NCI-H2171 (cell line): ENCODE measurements around the gene TEAD1.
A peak's percentile ranks its signal among the peaks of the same experiment; 100 is the strongest.

Experiments used
- DNase-seq: peaks from one replicate; lab custom pipeline; 2025; lab: John Stamatoyannopoulos, UW

TEAD1 gene

DNA sequence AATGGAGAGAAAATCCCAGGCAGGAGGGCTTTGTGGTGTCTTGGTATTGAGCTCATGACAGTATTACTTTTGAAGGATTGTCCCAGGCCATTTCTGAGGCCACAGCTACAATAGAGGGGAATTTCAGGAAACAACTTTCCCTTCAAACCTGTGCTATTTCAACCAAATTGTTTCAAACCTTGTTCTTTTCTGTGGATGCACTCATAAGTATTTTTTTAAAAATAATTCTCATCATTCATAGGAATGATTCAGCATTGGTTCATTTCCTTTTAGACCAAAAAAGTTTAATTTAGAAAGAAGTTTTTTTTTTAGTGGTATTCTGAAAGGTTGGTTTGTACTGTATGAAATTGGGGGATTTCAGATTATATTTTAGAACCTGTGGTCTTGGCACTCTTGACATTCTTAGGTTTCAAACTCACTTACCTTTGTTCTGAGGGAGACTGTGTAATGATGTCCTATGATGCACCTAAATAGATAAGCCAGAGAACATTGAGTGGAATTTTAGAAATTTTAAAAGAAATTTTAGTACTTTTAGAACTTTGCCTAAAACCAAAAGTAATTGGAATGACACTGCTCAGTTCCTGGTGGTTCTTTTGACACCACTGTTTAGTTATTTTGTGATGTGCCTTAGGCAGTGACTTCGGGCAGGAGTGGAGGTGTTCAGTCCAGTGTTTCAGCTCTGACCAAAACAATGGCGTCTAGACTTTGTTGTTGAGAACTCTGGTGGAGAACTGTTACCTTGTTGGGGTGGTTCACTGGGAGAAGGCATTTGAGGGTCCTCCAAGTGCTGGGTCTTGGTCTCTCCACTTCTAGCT lies 12.2 kb downstream of the TEAD1 start:
- DNase-seq, result no peak

DNA sequence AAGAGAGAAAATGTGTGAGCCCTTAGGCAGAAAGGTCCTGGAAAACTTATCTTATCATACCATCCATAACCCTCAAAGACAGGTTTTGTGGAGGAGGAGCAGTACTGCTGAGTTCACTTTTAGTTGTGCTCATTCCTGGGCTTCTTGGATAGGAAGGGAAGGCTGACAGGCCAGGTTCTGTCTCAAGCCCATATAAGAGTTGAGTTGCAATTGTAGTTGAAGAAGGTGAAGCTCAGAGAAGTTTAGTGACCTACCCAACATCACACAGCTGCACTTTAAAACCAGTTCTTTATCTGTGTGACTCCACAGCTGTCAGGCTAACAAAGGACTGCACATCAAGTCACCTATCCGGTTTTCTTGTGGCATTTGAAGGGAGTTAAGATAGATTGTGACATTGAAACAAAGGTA lies 13.0 kb downstream of the TEAD1 start:
- no peak for DNase-seq

DNA sequence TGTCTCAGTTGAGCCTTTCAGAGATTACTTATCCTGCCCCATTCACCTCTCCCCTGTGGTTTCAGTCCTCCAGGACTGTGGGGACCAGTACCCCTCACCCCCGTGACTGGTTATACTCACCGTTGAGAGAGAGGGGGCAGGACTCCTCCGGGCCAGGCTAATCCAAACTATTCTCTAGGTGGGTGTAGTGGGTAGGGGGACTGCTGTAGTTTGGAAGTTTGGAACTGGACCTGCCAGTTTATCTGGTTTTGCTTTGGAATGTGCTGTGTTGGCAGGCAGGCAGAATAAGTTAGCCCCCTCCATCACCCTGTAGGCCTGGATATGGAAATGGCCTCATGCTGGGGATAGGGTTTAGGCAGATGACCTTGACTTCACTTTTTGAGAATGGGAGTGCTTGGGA lies 13.5 kb downstream of the TEAD1 start:
- no peak for DNase-seq

DNA sequence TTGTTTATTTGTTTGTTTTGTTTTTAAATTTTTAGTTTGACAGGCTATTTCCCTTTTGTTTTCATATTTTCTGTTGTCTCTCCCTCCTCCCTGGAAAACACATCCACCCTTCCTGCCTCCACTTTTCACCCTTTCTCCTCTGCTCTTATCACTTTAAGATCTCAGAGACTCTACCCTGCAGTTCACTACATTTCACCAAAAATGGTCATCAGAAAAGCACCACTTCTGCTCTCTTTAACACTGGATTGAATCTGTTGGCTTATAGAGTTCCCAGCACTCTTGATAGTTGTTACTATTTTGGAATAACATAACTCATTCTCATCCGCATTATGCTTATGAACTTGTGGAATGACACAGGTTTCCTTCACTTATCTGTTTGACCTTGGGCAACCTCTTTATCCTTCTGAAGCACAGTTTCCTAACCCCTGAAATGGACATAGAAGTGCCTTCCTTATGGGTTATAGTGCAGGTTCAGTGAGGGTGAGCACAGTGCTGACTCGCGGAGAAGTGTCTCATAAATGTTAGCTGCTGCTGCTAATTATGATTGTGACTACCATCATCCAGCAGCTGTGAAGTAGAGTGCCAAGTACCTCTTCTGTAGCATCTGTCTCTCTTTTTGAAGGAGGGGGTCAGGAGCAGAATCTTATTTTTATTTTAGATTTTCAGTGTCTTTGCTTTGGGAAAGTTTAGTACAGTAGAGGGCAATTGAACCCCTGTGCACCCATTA lies 15.0 kb downstream of the TEAD1 start:
- DNase-seq, result no peak

DNA sequence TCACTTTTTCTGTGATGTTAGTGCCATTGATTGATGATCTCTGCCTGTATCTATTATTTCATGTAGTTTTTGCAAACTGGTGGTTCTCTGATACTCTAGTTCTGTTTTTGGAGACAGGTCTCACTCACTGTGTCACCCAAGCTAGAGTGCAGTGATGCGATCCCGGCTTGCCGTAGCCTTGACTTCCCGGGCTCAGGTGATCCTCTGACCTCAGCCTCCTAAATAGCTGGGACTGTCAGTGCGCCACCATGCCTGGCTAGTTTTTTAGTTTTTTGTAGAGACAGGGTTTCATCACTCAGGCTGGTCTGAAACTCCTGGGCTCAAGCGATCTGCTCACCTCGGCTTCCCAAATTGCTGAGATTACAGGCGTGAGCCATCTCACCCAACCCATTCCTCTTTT lies 16.4 kb downstream of the TEAD1 start:
- DNase-seq, result no peak

DNA sequence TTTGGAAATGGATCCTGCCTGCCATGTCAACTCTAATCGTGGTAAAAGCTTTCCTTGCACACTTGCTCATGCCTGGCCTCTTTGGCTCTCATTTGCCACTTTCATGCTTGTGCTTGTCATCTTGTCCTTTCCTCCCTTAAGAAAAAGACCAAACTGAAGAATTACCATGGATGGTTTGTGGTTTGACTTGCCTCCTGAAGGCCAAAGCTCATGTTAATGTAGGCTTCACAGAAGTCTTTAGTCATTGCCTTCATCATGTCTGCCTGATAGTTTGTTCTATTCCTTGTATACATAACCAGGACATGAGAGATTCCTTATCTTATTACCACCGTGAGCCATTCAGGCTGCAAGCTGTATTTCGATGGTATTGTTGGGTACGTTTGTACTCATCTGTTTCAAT lies 17.3 kb downstream of the TEAD1 start:
- DNase-seq, result no peak

DNA sequence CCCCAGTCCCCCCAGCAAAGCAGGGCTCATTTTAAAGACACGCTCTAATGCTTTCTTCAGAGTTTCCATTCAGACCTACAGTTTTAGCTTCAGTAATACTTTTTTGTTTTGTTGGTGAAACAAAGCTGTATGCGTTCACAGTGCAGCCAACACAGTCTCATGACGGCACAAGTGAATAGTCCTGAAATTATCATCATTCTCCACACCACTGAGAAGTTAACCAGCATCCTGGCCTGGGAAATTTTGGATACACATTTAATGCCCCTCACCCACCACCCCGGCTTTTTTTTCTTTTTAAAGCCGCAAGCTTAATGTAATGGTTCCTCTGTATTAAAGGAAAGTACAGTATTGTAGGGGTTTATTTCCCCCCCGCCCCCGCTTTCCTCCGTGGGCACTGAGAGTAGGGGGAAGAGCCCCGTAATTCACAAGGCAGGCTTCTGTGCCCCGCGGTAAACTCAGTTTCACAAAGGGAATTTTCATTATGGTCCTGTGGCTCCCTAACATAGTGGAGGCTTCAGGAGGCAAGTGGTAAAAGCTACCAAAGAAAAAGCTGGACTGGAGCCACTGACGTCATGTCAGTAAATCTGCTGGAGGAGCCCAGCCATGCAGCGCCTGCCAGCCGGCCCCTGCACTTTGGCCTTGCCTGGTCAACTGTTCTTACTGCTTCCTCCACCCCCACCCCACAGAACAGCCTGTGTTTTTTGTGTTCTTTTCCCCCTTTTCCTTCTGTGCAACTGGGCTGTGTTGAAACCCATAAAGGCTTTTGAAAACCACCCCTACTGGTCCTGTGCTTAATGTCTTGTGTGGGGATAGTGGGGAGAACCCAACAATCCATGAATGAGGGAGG lies 18.2 kb downstream of the TEAD1 start:
- no peak for DNase-seq

DNA sequence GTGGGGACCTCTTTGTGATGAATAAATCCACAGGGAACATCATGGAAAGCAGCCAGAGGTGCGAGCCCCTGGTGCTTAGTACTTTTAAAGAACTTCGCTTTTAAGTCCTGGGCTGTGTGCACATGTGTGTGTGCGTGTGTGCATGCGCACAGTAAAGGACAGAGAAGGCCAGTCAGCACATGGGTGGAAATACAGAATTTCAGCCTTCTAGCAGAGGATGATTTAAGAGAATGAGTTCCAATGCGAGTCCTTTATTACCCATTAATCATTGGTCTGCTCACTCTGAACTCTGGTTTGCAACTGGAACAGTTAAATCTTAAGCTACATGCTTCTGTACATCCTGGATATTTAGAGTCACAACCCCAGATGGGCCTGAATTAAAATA lies 18.9 kb downstream of the TEAD1 start:
- DNase-seq, result no peak

DNA sequence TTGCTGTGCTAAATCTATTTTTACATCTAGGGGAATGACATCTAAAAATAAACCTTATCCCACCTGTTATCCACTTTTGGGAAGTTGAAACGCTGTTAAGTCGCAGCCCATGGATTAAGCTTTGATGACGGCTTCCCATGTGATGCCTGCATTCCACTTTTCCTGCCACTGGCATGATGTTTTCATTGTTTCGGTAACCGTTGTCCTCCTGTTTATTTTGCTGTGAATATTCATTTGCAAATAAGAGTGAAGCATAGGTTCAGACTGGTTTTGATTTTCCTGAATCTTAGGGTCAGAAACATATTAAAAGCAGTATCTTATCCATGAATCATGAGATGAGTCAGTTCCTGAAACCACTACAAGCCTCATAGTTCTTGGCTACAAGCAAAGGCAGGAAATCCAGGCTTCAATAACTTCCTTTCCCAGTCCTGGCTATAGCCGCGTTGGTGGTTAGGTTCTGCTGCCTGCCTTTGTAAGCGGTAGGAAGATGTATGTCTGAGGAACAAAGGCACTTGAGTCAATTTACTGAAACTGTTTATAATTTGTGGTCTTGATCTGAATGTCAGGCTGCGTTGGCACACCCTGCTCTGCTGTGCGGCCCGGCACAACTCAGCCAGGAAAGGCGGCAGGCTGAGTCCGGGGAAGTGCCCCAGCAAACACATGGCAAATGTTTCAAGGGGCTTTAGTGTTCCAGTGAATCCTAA lies 19.4 kb downstream of the TEAD1 start:
- DNase-seq, result no peak

DNA sequence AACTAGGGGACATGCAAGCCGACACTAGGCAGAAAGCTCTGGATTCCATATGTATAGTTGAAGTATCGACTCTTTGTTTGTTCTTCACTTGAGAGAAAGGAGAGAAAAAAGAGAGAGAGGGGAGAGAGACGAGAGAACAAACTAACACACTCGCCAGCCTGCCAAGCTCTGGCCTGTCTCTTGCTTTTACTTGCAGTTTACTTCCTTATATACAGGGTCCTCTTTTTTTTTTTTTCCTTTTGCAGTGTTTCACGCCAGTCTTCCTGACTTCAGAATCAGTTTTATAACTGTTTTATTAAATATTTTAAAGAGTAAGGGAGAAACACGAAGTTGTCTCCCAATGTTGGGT lies 19.9 kb downstream of the TEAD1 start:
- no peak for DNase-seq

DNA sequence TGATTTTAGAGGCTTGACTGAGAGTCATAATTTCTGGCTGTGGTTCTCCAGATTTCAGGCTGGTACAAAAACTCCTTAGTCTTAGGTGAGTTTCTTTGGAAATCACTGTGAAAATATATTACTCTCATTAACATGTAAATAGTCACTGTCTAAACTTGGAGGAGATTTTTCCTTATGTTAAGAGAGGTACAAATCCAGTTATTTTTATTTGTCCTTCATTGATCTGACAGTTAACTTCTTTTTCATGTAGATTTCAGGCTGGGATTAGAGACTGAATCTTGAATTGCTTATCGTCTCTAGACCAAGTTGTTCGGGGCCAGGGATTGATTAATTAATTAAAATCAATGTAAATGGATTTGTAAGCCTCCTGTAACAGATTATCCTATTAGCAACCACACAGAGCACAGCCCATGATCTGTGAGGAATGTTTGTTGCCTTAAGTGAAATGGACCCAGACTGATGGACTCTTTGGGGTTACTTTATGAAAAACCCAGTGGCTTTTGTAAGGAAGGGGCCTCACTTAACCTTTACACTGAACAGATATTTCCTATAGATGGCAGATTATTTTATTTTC lies 21.1 kb downstream of the TEAD1 start:
- DNase-seq, result no peak

DNA sequence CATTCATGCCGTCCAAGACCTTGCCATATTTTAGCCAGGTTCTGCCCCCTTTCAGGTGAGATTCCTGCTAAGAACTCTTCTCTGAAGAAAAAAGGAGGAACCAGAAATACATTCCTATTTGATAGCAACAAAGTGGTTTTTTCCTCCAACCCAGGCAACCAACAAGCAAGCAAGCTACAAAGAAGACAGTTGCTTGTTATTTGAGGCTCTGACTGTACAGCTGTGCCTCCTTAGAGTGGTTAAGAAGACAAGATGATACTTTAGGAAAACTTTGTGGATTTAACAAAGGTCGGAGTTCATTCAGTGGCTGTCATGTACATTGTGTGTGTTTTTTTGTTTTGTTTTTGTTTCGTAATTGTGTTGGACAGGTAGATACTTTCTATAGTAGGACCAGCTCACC lies 21.7 kb downstream of the TEAD1 start:
- no peak for DNase-seq

DNA sequence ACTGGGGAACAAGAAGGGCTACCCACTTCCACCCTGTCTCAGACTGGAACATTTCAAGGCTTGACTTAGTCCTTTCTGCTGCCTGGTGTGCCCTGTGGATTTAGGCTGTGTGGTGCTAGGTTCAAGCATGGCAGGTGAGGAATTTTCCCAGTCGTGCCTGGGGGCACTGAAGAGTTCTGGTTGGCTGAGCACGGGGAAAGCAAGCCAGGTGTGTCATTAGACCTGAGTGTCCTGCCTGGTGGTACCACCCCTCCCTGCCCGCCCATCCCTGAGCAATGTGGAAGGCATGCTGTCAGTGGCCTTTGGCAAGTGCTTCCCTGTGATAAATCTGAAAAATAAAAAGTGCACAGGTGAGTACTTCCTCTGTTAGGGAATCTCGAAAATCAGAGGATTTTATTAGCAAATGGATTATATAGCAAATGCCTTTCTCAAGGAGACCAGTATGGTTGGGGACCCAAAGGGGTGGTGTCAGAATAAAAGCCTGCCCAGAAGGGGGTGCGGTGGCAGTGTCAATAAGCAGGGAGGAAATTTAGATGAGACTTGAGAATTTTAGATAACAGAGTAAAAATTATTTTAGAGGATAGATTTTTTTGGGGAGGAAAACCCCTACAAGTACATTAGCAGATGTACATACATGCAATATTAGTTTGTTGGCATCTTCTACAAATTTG lies 22.8 kb downstream of the TEAD1 start:
- no peak for DNase-seq

DNA sequence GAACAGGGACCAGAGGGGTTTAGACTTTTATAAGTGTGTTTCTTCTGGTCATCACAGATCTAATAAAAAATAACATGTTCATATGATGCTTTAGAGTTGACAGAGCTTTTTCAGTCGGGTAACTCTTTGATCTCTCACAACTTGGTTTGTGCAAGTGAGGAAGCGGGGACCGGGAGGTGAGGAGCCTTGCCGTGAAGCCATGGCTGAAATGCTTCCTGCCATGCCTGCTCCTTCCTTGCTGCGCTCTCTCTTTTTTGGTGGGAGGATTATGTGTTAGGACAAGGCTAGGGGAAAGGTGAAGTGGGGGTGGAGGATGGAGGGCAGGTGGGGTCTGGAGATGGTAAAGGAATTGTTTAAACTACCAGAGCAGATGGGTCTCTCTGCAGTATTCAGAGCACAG lies 23.8 kb downstream of the TEAD1 start:
- no peak for DNase-seq

DNA sequence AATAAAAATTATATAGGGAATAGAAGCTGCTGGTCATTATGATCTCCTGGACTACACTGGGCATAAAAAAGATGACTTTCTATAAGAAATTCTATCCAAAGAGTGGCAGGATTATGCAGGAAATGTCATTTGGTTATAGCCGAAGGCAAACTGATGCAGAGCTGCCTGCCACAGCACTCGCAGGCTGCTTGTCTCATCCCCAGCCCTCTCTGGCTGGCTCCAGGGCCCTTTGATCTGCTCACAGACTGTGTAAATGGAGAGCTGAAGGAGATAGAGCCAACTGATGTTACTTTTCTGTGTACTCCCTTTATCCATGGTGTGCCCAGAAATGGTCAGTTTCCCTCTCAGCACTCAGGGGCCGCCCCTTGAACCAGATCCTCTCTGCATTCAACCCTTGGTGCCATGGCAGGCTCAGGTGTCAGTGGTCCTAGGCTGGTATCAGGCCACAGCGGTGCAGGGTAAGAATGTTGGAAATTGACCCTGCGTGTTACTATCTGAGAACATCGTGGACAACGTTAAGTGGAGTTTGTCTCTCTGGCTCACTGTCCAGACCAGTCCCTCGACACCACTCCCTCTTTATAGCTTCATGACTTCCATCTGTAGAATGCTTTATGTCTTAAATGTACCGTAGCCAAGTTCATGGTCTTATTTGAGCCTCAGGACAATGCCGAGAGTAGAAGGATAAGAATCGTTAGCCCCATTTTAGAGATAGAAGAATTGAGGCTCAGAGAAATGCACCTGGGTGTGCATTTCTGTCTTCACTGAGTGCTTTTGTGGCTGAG lies 27.8 kb downstream of the TEAD1 start:
- DNase-seq, result no peak

DNA sequence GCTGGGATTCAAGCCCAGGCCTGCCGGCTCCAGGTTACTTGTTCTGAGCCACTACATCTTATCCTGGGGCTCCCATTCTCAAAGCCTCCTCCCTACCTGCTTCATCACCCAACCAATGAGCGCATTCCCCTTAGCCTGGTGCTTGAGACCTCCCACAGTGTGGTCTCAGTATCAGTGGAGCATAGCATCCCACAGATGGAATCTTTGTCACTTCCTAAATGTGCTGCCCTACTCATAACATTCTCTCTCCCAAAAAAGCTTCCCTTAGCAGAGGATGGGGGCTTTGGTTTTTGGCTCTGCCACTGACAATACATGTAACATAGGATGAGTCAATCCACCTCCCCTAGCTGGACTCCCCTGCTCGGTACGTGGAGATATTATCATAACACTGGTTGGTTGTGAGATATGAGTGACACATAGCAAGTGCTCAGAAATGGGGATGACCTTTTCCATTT lies 28.8 kb downstream of the TEAD1 start:
- no peak for DNase-seq

DNA sequence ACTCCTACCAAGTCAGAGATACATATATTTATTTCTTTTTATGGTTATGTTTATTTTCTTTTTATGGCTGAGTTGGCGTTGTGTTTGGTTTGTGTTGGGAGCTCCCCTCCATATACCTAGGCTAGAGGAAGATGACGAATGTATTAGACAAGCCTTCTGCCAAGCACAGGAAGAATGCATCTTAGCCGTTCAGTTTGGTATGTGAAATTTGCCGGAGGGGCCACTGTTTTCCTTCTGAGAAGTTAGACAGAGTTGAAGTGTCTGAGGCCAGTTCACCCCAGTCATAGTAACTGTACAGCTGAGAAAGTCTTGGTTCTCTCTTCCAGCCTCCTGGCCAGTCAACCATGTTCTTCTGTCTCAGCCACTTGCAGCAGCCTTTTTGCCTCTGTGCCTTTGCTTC lies 29.8 kb downstream of the TEAD1 start:
- no peak for DNase-seq

DNA sequence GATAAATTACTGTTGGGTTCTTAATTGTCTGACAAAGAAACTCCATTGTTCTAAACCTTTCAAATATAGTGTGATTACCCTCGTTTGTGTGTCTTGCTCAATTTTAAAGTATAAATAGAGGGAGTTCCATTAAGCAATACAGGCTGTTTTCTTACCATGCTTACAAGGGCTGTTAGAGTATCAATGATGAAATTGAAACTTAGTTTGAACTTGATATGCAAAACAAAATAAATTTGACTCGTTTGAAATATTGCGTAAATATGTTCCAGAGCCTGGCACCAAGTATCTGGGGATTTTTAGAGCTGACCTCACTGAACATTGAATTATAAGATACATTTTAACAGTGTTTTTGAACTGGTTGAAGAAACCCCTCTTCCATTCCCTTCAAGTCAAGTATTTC lies 31.7 kb downstream of the TEAD1 start:
- DNase-seq, result no peak

DNA sequence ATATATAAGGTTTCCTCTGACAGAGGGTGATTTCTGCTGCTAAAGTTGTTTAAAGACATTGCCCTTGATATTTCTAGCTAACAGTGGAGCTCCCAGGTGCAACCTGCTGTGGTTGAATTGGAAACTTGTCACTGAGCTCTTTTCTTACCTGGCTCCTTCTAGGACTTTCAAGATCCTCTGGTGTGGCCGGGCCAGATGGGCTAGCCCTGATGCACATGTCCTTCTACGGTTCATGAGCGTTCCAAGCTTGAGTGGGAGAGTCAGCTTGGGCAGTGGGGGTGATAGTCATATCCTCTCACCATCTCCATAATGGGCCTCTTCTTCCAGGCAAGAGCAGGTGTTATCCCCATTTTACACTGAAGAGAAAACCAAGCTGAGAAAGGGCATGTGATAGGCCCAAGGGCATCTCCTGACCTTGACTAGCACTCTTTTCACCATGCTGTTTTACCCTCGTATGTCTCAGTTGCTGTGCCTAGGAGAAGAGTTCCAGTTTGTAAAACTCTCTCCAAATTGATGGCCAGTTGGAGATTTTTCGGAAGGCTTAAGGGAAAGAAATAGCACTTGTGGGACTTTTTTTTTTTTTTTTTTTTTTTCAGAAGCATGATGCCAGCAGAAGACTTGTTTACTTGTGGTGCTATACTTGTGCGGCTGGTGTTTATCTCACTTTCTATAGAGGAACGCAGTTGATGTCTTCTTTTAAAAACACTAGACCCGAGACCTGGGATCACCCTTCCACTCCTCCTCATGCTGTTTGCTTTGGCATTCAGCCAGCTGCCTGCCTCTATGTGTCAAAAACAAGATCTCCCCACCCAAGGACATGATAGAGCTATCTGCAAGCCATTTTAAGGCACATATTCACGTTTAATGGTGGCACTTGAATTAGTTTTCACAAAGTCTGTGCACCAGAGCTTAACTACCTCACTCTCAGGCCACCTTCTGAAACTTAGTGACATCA lies 32.6 kb downstream of the TEAD1 start:
- DNase-seq, result peak; percentile 20
